ENCODE data around the gene UBE2G1.

The UBE2G1 gene

DNA sequence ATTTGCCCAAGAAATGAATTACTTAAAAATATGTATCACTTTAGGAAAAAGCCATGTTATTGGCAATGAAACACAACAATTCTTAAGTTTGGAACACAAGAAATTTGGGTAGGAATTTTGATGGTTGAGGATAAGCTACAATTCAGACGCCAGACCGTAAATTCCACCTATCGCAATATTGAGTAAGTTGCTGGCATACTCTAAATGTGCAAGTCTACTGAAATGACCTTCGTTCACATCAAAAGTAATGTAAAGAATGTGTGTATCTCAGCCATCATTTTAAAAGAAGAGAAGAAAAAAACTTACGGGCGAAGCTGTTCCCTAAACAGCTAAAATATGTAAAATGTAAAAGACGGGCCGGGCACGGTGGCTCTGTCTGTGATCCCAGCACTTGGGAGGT, 33.4 kb downstream of the UBE2G1 start:
- DNase-seq = no peak

DNA sequence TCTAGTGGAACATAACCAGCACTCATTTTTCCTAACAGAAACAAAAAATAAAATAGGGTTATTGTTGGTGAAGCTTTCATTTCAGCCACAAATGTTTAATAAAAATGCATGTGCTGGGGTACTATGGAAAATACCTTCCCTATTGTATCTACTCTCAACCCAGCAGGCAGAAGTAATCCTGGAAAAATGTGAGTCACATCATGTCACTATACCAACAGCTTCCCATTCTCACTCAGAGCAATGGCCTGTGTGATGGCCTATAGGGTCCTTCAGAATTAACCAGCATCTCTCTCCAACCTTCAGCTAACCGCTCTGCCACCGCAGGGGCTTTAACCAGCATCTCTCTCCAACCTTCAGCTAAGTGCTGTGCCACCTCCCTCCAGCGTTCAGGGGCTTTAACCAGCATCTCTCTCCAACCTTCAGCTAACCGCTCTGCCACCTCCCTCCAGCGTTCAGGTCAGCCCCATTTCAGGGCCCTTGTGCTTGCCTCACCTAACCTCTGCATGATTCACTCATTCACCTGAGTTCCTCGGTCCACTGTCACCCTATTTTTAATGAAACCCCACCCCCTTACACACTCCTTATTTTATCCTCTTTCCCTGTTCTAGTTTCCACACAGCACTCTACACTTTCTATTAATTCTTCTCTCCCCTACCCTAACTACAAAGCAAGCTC, 34.0 kb downstream of the UBE2G1 start:
- DNase-seq = no peak

DNA sequence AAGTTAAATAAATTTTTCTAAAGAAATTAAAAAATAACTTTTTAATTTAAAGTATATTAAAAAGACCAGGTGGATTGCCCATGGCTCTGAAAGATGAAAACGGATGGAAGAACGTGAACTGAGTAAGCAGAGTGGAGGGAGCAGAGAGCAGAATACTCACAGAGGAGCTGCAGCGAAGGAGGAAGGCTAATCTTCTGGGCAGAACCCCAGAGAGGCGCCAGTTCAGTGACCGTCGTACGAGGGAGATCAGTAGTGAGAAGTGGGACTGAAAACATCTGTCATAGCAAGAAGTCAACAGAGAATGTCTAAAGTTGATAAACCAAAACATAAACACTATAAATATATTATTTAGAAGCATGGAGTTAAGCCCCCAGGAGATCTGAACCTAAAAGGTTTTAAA, 34.9 kb downstream of the UBE2G1 start:
- no peak for DNase-seq

DNA sequence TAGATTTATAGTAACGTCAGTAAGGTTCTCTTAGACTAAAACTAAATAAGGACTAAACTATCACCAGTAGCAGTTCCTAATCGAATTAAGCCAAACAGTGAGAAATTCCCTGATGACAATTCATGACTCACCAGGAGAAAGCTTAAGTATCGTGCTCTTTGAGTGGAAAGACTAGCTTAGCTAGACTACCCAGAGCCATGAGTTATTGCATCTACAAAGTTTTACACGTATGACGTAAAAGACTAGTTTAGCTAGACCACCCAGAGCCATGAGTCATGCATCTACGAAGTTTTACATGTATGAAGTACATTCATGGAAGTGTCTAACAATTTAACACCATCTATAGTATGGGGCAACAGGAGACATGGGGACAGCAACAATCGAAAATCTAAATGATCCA, 36.6 kb downstream of the UBE2G1 start:
- DNase-seq = no peak

DNA sequence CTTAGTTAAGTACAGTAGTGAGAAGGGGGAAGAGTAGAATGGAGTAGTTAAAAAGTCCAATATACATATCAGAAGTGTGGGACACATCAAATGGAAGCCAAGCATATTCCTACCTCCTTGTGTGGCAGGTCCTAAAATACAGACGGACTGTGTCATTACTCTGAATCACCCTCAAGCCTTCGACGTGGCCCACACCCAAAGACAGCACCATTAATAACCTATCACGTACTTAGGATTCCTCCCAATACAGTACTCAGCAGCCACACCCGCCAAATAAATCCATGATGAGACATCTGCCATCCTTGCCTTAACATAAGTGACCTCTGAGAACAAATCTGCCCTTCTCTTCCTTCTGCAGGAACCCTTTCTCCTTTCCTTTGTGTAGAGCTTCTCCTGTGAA, 38.9 kb downstream of the UBE2G1 start:
- no peak for DNase-seq

DNA sequence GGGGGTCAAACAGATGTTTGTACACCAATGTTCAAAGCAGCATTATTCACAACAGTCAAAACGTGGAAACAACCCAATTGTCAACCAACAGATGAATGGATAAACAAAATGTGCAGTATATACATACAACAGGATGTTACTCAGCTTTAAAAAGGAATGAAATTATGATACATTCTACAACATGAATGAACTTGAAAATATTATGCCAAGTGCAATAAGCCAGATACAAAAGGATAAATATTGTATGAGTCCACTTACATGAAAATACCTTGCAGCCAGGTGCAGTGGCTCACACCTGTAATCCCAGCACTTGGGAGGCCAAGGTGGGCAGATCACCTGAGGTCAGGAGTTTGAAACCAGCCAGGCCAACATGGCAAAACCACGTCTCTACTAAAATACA, 39.9 kb downstream of the UBE2G1 start:
- no peak for DNase-seq

DNA sequence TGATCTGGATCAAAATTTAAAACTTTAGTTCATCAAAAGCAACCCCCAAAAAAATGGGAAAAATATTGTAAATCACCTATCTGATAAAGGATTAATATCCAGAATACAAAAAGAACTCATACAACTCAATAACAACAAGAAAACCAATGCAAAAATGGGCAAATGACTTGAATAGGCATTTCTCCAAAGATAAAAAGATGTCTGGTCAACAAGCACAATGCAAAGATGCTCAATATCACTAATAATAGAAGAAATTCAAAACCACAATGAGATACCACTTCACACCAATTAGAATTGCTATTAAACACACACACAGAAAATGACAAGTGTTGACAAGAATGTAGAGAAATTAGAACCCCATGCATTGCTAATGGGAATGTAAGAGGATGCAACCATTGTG, 40.4 kb downstream of the UBE2G1 start:
- DNase-seq = no peak

DNA sequence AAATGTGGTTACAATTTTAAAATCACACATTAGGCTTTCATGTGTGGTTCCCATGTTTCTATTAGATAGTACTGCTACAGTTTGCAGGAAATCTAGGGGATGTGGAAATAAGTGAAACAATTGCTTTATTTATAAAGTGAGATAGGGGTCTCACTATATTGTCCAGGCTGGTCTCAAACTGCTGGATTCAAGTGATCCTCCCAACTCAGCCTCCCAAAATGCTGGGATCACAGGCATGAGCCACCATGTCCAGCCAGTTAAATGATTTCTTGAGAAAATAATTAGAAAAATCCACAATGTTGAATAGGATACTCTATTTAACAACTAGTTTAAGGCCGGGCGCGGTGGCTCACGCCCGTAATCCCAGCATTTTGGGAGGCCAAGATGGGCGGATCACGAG, 42.0 kb downstream of the UBE2G1 start:
- no peak for DNase-seq

DNA sequence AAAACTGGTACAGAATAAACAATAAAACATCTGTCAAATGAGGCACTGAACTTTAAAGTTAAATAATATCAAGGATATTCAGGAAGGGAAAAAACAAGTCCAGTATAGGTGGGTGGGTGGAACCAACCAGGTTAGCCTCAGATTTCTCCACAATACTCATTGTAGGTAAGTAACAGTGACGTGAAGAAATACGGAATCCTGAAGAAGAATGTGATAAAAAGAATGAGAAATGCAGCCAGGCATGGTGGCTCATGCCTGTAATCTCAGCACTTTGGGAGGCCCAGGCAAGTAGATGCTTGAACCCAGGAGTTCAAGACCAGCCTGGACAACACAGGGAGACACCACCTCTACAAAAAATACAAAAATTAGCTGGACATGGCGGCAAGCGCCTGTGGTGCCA, 47.3 kb downstream of the UBE2G1 start:
- no peak for DNase-seq

DNA sequence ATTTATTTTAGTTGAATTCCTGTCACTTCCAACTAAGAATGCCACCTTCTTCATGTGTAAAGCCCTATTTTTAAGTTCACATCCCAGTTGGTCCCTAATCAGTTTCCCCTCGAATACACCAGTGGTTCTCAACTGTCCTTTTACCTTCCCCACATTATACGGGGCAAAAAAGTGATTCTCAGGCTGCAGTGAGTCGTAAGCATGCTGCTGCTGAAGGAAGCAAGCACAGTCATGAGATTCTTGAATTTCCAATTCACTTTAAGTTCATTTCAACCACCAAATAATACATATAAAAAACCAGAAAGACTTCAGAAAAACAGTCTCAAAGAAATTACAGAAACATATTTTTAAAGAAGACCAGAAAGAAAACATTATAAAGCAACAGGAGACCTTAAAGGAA, 47.9 kb downstream of the UBE2G1 start:
- DNase-seq = no peak

DNA sequence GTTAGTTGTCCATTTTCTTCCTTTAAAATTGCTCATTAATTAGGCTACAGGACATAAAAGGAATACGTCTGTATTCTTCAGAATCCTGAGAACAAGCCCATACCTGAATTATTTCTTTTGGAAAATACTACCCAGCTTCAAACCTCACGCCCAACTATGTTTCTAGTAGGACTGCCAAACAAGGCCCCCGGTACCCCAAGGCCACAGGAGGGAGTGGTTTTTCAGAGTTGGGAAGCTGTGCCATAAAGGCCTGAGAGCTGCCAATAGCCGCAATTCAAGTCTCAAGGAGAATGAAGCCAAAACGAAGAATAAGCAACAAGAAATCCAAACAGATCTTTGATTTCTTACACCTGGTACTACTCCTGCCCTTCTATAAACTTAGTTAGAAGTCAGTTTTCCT, 48.3 kb downstream of the UBE2G1 start:
- DNase-seq = no peak

DNA sequence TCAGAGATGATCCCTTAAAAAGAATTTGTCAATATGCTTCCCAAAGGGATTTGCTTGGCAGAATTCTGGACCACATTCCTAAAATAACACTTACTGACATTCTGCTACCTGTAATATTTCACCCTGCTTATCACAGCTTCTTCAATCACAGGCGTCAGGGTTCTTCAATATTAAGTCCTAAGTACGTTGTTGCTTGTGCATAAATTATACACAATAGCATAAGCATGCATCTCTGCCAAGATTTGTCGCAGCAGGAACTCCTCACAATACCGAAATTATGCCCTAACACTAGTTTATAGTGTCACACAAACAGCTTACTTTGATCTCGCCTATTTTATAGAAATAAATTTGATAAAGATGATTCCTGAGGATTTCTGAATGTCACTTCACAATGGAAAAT, 48.9 kb downstream of the UBE2G1 start:
- DNase-seq = no peak

DNA sequence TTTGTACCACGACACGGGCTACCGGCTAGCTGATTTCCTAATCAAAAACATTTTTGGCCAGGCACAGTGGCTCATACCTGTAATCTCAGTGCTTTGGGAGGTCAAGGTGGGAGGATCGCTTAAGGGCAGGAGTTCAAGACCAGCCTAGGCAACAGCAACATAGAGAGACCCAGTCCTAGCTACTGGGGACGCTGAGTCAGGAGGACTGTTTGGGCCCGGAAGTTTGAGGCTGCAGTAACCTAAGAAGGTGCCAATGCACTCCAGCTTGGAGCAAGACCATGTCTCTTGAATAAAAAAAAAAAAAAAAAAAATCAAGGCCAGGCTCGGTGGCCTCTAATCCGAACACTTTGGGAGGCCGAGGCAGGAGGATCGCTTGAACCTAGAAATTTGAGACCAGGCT, 49.8 kb downstream of the UBE2G1 start:
- DNase-seq = no peak

DNA sequence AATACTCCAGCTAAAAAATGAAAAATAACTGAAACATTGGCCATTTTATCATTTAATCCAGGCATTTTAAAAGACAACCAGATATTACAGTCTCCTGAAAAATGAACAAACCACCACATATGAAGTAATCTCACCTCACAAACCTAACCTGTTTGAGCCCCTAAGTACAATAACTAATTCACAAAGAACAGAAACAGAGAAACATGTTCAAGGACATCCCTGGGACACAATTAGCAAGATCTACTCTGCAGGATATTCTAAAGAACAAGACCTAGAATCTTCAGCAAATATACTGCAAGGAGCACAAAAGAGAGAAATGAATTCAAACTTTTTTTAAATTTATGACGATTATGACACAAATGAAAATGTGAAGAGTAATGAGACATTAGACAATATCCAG, 51.9 kb downstream of the UBE2G1 start:
- no peak for DNase-seq

DNA sequence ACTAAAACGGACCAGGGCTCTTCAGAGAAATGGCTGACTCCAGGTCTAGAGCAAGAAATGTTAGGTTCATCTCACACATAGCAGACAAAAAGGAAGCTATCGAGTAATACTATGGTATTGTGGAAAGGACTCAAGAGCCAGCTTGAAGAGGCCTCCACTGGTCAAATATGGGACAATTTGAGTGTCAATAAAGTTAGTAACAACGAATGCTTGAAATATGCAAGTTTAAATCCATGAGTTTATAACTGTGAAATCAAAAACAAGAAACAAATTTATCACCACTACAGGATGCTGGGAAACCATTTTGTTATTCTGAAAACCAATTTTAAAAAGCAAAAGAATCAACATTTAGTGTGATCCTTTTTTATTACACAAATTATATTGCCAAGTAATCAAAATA, 52.3 kb downstream of the UBE2G1 start:
- no peak for DNase-seq

DNA sequence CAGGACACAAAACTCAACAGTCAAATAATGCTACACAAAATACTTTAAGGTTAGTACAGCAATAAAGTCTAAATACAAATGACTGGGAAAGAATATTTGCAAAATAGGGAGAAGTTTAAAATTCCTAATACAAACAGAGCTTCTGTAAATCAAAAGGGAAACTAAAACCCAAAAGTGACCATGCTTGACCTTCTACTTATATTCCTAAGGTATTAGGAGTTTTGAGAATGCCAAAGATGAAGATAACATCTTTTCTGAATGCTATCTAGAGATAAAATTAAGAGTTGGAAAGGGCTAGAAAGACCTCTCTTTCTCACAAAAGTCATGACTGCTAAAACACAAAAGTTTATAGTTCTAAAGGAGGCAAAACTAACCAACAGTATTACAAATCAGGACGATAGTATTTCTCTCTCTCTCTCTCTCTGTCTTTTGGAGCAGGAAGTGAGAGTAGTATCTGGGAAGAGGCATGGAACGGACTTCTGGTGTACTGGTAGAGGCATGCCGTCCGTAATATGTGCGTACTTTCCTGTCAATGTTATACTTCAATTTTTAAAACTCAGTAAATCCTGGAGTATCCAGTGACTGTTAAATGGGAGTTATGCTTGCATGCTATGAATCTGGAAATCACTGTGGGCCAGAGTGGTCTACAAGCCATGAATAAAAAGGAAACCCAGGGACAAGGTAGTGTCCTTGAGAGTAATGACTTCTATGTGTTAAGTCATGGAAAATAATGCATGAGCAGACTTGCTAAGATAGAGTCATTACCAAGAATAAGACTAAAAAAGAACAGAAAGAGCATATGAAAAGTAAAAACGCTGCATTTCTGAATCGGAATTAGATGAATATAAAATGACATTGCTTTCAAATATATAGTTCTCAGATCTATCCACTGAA, 53.0 kb downstream of the UBE2G1 start:
- DNase-seq = no peak

DNA sequence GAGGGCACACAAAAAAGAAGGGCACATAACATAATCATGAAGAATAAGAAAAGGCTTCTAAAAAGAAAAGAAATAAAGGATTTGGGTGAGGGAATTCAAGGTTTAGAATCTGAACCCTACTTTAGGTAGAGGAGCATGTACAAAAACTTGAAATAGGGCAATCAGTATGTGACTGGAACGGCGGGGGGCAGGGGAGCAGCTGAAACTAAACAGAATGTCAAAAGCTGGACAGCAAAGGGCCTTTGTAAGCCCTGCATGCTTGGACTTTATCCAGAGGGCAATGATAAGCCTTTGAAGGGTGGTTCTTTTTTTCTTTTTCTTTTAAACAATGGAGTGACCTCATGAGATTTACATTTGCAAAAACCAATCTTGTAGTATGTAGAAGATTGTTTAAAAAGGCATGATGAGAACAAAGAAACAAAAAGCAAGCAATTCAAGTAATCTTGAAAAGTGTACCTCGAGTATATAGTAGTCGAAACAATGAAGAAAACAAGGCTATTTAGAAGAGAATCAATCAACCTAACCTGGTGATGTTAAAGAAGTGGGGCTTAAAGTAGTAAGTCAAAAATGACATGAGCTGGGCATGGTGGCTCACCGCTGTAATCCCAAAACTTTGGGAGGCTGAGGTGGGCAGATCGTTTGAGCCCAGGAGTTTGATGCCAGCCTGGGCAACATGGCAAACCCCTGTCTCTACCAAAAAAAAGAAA, 56.0 kb downstream of the UBE2G1 start:
- DNase-seq = no peak

DNA sequence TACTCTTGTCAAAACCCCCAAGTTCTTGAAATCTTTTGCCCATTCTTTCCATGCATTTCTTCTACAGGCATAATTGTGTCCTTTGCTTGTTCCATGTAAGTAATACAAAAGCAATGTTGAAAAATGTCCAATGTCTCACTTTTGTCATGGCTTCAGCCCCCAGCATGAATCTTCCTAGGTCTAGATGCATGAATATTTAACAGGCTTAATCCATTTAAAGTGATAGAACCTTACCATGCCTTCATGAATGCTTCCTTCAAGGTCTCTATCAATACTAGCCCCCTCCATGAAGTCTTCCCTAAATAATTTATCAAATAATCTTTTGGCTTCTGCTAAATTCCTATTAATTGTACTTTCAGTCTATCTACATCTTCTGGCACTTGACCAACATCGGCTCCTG, 56.6 kb downstream of the UBE2G1 start:
- DNase-seq = no peak

DNA sequence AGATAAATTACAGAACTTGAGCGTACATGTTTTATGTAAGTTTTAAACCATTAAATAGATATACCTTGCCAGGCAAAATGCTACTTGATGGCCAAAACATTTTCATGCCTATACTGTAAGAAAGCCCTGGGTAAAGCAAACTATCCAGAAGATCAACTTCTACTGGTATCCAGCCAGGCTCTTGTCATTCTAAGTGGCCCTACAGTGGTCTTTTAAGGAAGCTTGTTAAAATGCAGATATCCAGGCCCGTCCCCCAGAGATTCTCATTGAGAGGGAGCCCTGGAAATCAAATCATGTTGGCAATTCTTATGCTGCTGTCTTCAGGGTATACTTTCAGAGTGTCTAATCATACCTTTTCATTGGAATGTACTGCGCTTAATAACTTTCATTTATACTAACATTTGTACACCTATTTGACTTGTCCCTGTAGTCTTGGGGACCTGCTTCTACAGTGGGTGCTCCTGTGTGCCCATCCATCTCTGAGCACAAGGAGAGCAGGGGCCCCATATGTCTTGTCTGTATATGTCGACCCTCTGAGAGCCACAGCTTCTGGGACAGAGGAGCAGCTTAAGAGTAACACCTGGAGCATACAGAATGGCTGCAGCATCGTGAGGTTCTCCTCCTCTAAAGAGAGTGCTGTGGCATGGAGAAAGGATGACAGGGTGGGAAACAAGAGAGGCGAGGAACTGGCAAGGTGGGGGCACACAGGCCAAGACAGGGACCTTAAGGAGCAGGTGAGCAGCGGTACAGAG, 59.1 kb downstream of the UBE2G1 start:
- no peak for DNase-seq

DNA sequence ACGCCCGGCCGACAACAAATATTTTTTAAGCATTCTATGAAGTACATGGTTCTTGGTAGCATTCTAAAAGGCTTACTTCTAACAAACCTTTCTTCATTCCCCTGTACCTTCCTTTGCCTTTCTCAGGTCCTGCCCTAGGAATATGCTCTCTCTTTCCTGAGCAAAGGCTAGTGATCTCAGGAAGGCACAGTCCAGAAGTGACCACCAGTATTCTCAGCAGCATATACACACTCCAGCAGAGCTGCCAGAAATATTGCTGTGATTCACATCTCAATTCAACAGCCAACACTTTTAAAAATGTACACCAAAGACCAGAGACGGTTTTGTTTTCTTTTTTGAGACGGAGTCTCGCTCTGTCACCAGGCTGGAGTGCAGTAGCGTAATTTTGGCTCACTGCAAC, 61.3 kb downstream of the UBE2G1 start:
- DNase-seq = no peak

DNA sequence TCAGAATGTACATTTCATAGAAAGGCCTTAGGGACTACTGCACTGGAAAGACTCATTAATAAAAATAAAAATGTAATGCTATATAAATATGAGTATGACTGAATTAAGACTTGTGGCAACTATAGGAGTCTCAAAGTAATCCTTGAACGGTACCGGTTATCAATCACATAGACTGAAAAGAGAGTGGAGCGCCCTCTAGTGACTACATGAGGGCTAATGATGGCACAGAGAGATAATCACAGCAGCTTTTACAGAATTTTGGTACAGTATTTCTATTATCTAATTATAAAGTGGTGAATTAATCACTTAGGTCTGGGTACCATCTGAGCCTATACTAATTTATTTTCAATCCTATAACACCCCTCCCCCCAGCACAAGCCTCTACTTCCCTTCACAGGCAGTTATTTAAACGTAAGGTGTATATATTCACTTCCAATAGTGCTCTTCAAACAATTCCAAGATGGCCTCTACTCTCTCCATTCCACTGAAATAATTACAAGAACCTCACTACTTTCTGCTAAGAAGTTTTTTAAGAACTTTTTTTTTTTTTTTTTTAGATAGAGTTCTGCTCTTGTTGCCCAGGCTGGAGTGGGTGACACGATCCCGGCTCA, 62.0 kb downstream of the UBE2G1 start:
- DNase-seq = no peak

DNA sequence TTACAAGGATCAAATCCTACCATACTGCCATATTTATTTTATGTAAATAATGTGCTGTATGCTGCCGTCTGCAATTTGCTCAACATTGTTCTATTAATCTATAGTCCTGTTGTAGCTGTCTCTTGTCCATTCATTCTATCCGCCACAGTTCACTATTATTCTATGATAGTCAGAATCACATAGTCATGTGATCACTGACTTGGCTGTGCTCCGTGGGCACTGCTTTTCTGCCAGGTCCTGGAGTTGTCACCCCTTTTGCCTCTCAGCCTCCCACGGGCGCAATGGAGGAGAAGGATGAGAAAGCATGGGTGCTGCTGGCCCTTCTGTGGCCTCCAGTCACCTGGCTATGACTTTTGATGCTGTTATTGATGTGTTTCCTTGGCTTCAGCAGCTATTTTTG, 65.4 kb downstream of the UBE2G1 start:
- DNase-seq = no peak

DNA sequence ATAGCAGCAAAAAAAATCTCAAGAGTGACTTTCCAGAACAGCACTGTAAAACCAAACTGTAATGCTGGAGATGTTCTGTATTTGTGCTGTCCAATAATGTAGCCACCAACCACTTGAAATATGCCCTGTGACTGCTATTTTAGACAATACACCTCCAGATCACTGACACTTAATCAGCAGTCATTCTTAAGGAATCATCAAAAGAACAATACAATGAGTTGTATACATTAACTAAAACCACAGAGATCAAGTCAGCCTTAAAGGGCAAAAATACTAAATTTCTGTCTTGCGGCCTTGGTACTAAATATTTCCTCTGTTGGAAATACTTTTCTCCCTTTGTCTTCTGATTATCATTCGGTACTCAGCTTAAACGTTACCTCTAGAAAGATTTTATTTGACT, 69.1 kb downstream of the UBE2G1 start:
- DNase-seq = no peak
